T-helper 9 cell (primary cell): ENCODE results near the gene DOK3.
"Not testable (repeated sequence)": the region's sequence is repeated elsewhere in the genome, so short reads cannot be mapped to it uniquely, and the experiment has no call there.

ENCODE experiments used
- DNase-seq: peaks from one replicate; pipeline ENCODE4 v3.0.0-alpha.2; 2020

DOK3 gene

DNA sequence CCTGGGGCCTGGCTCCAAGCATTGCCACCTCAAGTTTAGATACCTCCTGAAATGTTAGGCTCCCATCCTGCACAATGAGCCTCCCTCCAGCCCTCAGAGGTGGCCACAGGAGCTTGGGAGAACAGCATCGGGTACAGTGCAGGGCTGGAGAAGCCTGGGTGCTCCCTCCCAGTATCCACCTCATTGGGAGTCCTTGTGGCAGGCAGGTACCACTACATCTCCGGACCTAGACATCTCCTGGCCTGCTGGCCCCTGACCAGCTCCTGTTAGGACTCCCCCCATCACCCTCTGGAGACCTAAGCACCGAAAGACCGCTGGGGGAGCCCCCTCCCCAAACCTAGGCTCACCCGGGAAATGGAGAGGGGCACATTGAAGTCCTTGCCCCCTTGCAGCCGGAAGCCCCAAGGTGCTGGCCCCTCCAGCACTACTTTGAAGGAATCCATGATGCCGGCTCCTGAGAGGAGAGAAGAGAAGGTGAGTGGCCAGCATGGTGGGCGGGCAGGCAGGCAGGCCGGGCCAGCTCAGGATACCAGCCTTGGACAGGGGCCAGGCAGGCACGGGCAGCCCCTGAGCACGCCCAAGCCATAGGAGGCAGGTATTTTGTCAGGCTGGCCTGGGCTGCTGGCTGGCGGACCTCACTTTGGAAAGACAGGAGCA, 13.4 kb downstream of the DOK3 start:
- no peak for DNase-seq

DNA sequence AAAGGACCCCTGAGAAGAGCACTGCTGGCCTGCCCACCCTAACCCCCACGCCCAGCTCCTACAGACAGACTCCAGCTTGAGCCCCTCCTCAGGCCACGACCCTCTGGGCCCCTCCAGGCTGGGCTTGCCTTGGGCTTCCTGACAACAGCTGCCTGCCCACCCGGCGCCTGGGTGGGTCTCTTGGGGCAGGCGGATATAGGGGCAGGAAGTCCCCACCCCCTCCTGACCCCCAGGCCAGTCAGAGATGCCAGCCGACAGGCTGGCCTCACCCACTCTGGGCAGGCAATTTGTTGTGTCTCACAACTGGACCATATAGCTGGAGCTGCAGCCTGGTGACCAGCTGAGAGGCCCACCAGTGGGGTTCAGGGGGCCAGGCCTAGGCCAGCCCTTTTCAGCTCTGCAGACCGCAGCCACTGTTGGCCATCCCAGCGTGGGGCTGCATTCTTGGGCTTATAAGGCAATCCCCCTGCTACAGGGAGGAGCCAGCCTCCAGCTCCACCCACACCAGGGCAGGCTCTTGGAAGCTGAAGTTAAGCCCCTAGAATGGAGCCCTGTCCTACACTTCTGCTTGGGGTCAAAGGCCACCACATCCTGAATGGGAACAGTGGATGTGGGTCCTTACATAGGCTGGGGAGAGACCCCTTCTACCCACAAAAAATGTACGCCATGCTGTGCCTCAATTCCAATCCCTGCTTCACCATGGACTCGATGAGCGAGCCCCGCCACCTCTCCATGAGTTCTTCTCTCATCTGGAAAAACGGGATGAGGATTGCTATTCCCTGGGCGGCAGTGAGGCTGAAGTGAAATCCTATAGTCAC, 14.2 kb downstream of the DOK3 start:
- DNase-seq = no peak

DNA sequence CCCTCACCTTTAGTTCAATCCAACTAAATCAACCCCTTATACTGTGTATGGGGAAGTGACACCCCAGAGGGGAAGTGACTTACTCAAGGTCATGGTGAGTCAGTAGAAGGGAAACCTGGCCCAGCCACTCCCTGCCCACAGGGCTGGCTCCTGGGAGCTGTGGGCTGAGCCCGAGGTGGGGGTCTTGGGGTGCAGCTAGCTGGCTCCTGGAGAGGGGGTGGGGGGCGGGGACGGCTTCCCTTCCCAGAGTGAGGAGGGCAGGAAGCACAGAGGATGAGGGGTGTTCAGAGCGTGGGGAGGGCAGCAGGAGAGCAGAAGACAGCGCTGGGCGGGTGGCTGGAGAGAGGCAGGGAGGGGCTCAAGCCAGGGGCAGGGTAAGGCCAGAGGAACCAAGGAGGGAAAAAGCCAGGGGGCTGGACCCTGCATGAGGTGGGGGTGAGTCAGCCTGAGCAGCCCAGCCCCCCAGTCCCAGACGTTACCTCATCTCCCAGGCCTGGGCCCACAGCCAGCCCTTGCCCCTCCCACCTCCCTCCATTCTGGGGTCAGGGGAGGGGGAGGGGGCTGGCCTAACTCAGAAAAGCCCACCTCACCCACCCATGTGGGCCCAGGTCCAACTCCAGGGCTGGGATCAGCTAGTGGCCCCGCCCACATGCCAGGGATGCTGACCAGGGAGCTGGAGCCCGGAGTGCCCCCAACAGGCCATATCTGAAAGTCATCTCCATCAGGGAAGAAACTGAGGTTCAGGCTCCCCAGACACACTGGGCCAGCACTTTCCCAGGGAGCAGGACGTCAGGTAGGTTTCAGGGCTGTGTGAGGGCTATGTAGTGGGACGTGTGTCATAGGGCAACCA, 15.1 kb downstream of the DOK3 start:
- no peak for DNase-seq

- DNase-seq = no peak
Measured at GRCh38 chr5:177493795-177494345, 15.8 kb downstream of the DOK3 start.

DNA sequence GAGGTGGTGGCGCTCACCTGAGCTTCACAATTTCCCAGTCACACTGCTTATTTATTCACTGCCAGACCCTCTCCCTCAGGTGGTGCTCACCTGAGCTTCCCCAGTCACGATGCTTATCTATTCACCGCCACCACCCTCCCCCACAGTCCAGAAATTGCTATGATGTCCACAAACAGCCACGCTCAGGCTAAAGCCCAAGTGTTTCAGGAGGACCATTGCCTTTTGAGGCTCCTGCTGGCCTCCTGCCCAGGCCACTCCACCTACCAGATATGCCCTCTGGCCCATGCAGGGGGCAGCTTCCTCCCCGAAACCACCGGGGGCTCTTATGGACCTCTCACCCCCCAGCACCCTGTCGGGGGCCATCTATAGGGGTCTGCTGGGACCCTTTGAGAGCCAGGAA, 16.8 kb downstream of the DOK3 start:
- no peak for DNase-seq

DNA sequence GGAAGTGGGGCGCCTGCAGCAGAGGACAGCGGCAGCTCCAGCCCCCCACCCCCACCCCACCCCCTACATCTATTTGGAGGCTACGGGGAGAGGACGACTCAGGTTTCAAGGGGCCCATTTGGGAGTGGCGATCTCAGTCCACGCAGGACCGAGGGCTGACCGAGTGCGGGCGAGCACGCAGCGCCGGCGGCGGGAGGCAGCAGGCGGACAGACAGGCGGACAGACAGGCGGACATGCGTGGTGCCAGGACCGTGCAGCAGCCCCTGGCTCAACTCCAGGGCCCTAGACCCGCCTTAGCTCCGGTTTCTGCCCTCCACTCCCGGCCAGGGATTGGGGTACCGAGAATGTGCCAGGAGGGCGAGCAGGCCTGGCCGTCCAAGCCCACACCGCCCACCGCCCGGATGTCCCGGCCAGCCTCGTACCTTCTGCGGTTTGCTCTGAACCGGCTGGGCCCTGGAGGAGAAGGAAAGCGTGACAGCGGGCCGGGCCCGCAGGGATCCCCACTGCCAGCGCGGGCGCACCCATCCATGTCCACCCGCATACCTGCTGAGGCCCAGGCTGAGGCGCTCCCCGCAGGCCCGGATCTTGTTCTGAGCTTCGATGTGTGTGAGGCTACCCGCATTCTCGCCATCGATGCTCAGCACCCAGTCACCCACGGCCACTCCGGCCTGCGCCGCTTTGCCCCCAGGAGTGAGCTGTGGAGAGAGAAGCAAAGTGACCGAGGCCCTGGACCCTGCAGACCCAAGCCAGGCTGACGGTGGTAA, 17.5 kb downstream of the DOK3 start:
- DNase-seq = no peak

- no peak for DNase-seq
Measured at GRCh38 chr5:177491429-177491945, 18.1 kb downstream of the DOK3 start.

- no peak for DNase-seq
Measured at GRCh38 chr5:177490992-177491391, 18.6 kb downstream of the DOK3 start.

DNA sequence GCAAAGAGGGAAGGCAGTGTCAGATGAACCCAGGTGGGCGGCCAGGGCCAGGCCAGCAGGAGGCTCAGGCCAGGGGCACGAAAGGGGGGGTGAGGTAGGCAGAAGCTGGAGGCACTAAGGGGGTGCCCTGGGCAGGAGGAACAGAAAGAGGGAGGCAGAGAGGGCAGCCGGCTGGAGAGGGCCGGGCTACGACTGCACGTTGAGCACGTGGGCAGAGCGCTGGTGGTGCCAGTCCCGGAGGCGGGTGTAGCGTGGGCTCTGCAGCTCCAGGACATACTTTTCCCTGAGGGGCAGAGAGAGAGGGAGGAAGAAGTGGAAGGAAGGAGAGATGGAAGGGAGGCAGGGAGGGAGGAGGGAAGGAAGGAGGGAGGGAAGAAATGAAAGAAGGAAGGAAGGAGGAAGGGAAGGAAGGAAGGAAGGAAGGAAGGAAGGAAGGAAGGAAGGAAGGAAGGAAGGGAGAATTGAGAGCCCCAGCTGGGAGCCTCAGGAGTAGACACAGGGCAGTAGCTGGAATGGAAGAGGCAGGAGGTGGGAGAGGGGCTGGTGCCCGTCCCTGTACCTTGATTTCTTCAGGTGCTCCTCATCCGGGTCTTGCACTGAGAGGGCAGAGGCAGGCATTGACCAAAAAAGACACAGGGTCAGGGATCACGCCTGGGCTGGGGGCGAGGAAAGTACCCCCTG, 19.2 kb downstream of the DOK3 start:
- DNase-seq = no peak

DNA sequence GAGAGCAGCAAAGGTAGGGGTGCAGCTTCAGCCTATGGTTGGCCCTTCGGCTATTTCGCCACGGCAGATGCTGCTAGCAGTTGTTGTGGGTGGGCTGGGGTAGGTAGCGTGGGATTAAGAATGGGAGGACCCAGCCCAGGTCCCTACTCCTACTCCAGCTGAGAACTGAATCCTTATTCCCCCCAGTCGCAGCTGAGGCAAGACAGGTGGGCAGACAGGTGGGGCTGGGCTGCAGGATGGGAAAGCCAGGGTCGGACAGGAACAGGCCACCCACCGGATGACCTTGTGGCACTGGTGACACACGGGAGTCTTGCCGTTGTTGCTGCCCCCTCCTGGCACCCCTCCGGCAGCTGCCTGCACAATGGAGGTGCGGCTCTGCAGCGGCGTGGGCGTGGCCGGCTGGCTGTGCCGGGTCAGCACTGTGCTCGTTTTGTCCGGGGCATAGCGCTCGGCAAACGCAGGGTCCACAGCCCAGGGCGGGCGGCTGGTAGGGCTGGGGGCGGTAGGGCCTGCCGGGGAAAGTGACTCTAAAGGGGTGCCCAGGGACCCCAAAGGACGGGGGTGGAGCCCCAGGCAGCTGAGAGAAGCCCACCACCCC, 20.4 kb downstream of the DOK3 start:
- no peak for DNase-seq

DNA sequence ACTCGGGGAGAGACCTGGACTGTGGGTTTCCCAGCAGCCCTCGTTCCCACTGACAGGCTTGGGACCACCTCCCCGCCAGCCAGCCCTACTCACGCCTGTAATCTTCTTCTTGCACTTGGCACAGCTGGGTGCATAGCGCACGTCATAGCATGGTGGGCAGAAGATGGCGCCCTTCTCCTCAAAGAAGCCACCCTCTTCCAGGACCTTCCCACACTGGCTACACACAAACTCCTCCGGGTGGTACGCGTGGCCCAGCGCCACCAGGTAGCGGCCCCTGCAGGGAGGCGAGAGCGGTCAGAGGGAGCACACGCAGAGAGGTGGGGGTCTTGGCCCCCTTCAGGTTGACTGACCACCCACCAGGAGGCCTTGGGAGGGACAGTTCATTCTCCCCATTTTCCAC, 21.7 kb downstream of the DOK3 start:
- no peak for DNase-seq

GRCh38 chr5:177487144-177487543, 22.5 kb downstream of the DOK3 start:
- no peak for DNase-seq

- no peak for DNase-seq
Measured at GRCh38 chr5:177486256-177486655, 23.4 kb downstream of the DOK3 start.

- not testable (repeated sequence) for DNase-seq
Measured at GRCh38 chr5:177485753-177486152, 23.9 kb downstream of the DOK3 start.

GRCh38 chr5:177484902-177485549, 24.6 kb downstream of the DOK3 start:
- DNase-seq = no peak

GRCh38 chr5:177483994-177484901, 25.4 kb downstream of the DOK3 start:
- DNase-seq = no peak

DNA sequence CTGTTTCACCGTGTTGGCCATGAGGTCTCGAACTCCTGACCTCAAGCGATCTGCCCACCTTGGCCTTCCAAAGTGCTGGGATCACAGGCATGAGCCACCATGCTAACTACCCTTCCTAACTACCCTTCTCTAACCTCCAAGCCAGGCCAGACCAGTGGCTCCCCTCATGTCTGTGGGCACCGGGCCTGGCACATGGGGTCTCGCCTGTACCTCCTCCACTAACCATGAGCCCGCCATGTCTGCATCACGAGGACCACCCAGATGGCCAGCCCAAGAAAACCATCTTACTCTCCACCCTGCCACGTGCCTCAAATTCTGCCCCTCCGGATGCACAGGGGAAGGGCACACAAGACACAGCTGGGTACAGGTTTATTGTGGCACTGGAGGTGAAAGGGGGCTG, 26.6 kb downstream of the DOK3 start:
- DNase-seq = no peak

- no peak for DNase-seq
Measured at GRCh38 chr5:177482359-177482795, 27.2 kb downstream of the DOK3 start.

GRCh38 chr5:177479774-177480173, 29.9 kb downstream of the DOK3 start:
- DNase-seq = no peak
